HepG2 (cell line): Measurements from ENCODE around the gene CNTD1. TPM values are rescaled to one million over a fixed set of nuclear protein-coding genes. Genes with fewer than 3 reads are reported as not detected.

Experiments used
- BCL6 ChIP-seq: IDR thresholded peaks from 2 replicates; pipeline ENCODE4 v1.6.1; 2016; ENCODE audit warnings: missing genetic modification reagents, missing compliant biosample characterization
- ELF3 ChIP-seq: IDR thresholded peaks from 2 replicates; pipeline ENCODE4 v1.6.1; 2016; ENCODE audit warnings: missing genetic modification reagents, missing compliant biosample characterization
- HMG20A ChIP-seq: IDR thresholded peaks from 2 replicates; pipeline ENCODE4 v1.6.1; 2016; ENCODE audit warnings: borderline replicate concordance
- IRF2 ChIP-seq: IDR thresholded peaks from 2 replicates; pipeline ENCODE4 v1.6.1; 2018; ENCODE audit warnings: missing genetic modification reagents, missing compliant biosample characterization
- JUNB ChIP-seq: sonication (generic); formaldehyde crosslinking; IDR thresholded peaks from 2 replicates; pipeline ENCODE4 v1.8.0; 2022; ENCODE audit warnings: missing genetic modification reagents, mild to moderate bottlenecking, borderline replicate concordance
- PRMT3 ChIP-seq: sonication (generic); formaldehyde crosslinking; IDR thresholded peaks from 2 replicates; pipeline ENCODE4 v1.8.1; 2022; ENCODE audit warnings: low read depth, mild to moderate bottlenecking, moderate library complexity, missing genetic modification reagents, borderline replicate concordance
- SRSF4 ChIP-seq: fragments of 200-400 bp; formaldehyde crosslinking; IDR thresholded peaks from one replicate; pipeline ENCODE4 v1.6.1; 2018; ENCODE audit warnings: mild to moderate bottlenecking, low read depth, low read length, moderate library complexity; ENCODE audit not compliant: poor library complexity, severe bottlenecking
- THYN1 ChIP-seq: sonication (generic); formaldehyde crosslinking; IDR thresholded peaks from 2 replicates; pipeline ENCODE4 v1.8.1; 2023; ENCODE audit warnings: low read depth, mild to moderate bottlenecking, moderate library complexity, missing genetic modification reagents, borderline replicate concordance
- ZNF253 ChIP-seq: sonication (generic); formaldehyde crosslinking; IDR thresholded peaks from 2 replicates; pipeline ENCODE4 v1.8.0; 2022; ENCODE audit warnings: mild to moderate bottlenecking, missing genetic modification reagents, borderline replicate concordance
- ZNF382 ChIP-seq: sonication (generic); formaldehyde crosslinking; IDR thresholded peaks from 2 replicates; pipeline ENCODE4 v1.5.0; 2020; ENCODE audit warnings: missing genetic modification reagents, mild to moderate bottlenecking, borderline replicate concordance
- ZNF589 ChIP-seq: sonication (generic); formaldehyde crosslinking; conservative IDR thresholded peaks from 2 replicates; pipeline ENCODE4 v1.8.0; 2022; ENCODE audit warnings: mild to moderate bottlenecking, moderate library complexity, missing genetic modification reagents
- ZNF713 ChIP-seq: sonication (generic); formaldehyde crosslinking; IDR thresholded peaks from 2 replicates; pipeline ENCODE4 v1.4.0; 2020; ENCODE audit warnings: mild to moderate bottlenecking, missing genetic modification reagents
- ZSCAN29 ChIP-seq: sonication (generic); formaldehyde crosslinking; conservative IDR thresholded peaks from 2 replicates; pipeline ENCODE4 v1.4.0; 2020; ENCODE audit warnings: mild to moderate bottlenecking, missing genetic modification reagents
- ZSCAN9 ChIP-seq: IDR thresholded peaks from 2 replicates; pipeline ENCODE4 v1.6.1; 2016; ENCODE audit warnings: borderline replicate concordance
- polyA plus RNA-seq, 8 experiments: library from polyadenylated mRNA; depleted of rRNA in 3 of 8; stranded (reverse) in 7 of 8; unstranded in 1 of 8; fragments of >200 nt; fragmentation: Illumina TruSeq in 4 of 8; extraction: Trizol in 4 of 8; gene quantifications; 2 replicates each; pipeline versions ENCODE4 v1.2.1 to v1.2.3, GENCODE V29; 2011 to 2016; ENCODE audit warnings: low read depth in 4 of 8, missing spikeins in 1 of 8, mixed read lengths in 1 of 8; ENCODE audit not compliant: insufficient read depth in 1 of 8
- total RNA-seq, 5 experiments: library from RNA; depleted of rRNA; stranded (reverse); fragments of >200 nt; fragmentation: Illumina TruSeq; extraction: Trizol; gene quantifications; 2 replicates each; pipeline ENCODE4 v1.2.3, GENCODE V29; 2016; ENCODE audit warnings: low read depth in 1 of 5
- TF ChIP-seq, protein P1 (sequence below): sonication (generic); formaldehyde crosslinking; IDR thresholded peaks from 2 replicates; pipeline ENCODE4 v1.8.0; 2022; ENCODE audit warnings: missing genetic modification reagents, mild to moderate bottlenecking, moderate library complexity, borderline replicate concordance
- TF ChIP-seq, protein P2 (sequence below): sonication (generic); formaldehyde crosslinking; IDR thresholded peaks from 2 replicates; pipeline ENCODE4 v1.5.0; 2020; ENCODE audit warnings: missing genetic modification reagents, mild to moderate bottlenecking, borderline replicate concordance
- TF ChIP-seq, protein P3 (sequence below): sonication (generic); formaldehyde crosslinking; IDR thresholded peaks from 2 replicates; pipeline ENCODE4 v1.8.0; 2023; ENCODE audit warnings: mild to moderate bottlenecking, missing genetic modification reagents
- TF ChIP-seq, protein P4 (sequence below): sonication (generic); formaldehyde crosslinking; IDR thresholded peaks from 2 replicates; pipeline ENCODE4 v1.4.0; 2020; ENCODE audit warnings: missing genetic modification reagents
- TF ChIP-seq, protein P5 (sequence below): IDR thresholded peaks from 2 replicates; pipeline ENCODE4 v1.6.1; 2016; ENCODE audit warnings: low read depth
- TF ChIP-seq, protein P6 (sequence below): sonication (generic); formaldehyde crosslinking; IDR thresholded peaks from 2 replicates; pipeline ENCODE4 v1.5.0; 2020; ENCODE audit warnings: missing genetic modification reagents, mild to moderate bottlenecking, borderline replicate concordance
- TF ChIP-seq, protein P7 (sequence below): sonication (generic); formaldehyde crosslinking; IDR thresholded peaks from 2 replicates; pipeline ENCODE4 v1.5.0; 2020; ENCODE audit warnings: missing genetic modification reagents, mild to moderate bottlenecking, borderline replicate concordance

Gene CNTD1
- total and polyA plus RNA-seq, 2 of the 13 experiments (the other 11 are each of a cell fraction or from before 2014, with no cell fraction given), result 0.11 to 0.15 TPM

DNA sequence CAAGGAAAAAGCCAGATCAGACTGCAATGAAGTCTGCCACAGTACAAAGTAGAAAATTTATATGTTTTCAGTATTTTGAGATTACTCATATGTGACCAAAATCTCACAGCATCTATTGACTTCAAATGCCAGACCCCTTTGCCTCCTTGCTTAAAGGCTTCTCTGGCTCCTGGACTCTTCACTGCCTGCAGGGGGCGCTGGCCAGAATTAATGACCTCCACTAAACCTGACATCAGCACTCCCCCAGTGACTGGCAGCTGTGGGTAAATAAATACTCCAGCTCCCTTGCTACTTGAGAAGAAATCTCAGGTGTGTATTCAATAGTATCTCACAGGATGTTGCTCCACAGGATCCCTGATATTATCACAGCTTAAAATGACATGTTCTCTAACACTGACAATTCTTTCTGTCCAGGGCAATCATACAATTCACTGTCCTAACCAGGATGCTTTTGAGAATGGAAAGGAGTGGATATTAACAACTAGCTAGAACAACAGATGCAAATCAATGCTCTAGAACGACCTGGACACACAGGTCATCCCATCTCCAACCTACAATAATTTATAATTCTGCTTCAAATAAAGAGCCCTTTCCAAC lies 21.4 kb downstream of the CNTD1 start (continued):
- TF ChIP-seq, protein P1, sequence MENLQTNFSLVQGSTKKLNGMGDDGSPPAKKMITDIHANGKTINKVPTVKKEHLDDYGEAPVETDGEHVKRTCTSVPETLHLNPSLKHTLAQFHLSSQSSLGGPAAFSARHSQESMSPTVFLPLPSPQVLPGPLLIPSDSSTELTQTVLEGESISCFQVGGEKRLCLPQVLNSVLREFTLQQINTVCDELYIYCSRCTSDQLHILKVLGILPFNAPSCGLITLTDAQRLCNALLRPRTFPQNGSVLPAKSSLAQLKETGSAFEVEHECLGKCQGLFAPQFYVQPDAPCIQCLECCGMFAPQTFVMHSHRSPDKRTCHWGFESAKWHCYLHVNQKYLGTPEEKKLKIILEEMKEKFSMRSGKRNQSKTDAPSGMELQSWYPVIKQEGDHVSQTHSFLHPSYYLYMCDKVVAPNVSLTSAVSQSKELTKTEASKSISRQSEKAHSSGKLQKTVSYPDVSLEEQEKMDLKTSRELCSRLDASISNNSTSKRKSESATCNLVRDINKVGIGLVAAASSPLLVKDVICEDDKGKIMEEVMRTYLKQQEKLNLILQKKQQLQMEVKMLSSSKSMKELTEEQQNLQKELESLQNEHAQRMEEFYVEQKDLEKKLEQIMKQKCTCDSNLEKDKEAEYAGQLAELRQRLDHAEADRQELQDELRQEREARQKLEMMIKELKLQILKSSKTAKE (CRISPR knock-in tag), result no peak
- TF ChIP-seq ZNF589 (no peak), BCL6 (CRISPR knock-in tag) (no peak), IRF2 (CRISPR knock-in tag) (0 out of 2 replicates have a peak, but pooled peaks have one; percentile 33), PRMT3 (CRISPR knock-in tag) (no peak), THYN1 (no peak), ZNF382 (no peak), ZNF253 (no peak), SRSF4 (no peak), HMG20A (CRISPR knock-in tag) (no peak), ZSCAN9 (CRISPR knock-in tag) (no peak), ELF3 (CRISPR knock-in tag) (no peak), JUNB (CRISPR knock-in tag) (no peak), ZSCAN29 (CRISPR knock-in tag) (no peak), ZNF713 (CRISPR knock-in tag) (no peak)
- TF ChIP-seq, protein P2, sequence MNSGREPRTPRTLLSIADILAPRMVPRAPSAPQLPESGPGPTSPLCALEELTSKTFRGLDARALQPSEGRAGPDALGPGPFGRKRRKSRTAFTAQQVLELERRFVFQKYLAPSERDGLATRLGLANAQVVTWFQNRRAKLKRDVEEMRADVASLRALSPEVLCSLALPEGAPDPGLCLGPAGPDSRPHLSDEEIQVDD (CRISPR knock-in tag), result no peak
- TF ChIP-seq, protein P3, sequence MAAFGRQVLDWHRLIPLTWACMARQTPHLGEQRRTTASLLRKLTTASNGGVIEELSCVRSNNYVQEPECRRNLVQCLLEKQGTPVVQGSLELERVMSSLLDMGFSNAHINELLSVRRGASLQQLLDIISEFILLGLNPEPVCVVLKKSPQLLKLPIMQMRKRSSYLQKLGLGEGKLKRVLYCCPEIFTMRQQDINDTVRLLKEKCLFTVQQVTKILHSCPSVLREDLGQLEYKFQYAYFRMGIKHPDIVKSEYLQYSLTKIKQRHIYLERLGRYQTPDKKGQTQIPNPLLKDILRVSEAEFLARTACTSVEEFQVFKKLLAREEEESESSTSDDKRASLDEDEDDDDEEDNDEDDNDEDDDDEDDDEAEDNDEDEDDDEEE, result no peak
- TF ChIP-seq, protein P4, sequence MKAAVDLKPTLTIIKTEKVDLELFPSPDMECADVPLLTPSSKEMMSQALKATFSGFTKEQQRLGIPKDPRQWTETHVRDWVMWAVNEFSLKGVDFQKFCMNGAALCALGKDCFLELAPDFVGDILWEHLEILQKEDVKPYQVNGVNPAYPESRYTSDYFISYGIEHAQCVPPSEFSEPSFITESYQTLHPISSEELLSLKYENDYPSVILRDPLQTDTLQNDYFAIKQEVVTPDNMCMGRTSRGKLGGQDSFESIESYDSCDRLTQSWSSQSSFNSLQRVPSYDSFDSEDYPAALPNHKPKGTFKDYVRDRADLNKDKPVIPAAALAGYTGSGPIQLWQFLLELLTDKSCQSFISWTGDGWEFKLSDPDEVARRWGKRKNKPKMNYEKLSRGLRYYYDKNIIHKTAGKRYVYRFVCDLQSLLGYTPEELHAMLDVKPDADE, result no peak
- TF ChIP-seq, protein P5, sequence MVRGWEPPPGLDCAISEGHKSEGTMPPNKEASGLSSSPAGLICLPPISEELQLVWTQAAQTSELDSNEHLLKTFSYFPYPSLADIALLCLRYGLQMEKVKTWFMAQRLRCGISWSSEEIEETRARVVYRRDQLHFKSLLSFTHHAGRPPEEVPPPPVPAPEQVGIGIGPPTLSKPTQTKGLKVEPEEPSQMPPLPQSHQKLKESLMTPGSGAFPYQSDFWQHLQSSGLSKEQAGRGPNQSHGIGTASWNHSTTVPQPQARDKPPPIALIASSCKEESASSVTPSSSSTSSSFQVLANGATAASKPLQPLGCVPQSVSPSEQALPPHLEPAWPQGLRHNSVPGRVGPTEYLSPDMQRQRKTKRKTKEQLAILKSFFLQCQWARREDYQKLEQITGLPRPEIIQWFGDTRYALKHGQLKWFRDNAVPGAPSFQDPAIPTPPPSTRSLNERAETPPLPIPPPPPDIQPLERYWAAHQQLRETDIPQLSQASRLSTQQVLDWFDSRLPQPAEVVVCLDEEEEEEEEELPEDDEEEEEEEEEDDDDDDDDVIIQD (CRISPR knock-in tag), result no peak
- TF ChIP-seq, protein P6, sequence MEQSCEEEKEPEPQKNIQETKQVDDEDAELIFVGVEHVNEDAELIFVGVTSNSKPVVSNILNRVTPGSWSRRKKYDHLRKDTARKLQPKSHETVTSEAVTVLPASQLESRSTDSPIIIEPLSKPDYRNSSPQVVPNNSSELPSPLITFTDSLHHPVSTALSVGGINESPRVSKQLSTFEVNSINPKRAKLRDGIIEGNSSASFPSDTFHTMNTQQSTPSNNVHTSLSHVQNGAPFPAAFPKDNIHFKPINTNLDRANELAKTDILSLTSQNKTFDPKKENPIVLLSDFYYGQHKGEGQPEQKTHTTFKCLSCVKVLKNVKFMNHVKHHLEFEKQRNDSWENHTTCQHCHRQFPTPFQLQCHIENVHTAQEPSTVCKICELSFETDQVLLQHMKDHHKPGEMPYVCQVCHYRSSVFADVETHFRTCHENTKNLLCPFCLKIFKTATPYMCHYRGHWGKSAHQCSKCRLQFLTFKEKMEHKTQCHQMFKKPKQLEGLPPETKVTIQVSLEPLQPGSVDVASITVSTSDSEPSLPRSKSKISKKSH (CRISPR knock-in tag), result no peak
- TF ChIP-seq, protein P7, sequence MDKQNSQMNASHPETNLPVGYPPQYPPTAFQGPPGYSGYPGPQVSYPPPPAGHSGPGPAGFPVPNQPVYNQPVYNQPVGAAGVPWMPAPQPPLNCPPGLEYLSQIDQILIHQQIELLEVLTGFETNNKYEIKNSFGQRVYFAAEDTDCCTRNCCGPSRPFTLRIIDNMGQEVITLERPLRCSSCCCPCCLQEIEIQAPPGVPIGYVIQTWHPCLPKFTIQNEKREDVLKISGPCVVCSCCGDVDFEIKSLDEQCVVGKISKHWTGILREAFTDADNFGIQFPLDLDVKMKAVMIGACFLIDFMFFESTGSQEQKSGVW (CRISPR knock-in tag), result no peak
